Natural killer cell treated with Interleukin-12 subunit alpha and Interleukin-12 subunit beta and Interleukin-15 and Interleukin-18, amount 100 ng/mL, for 72 hours (primary cell): ENCODE results near the gene SCTR. TPM values are rescaled to one million over a fixed set of nuclear protein-coding genes. Genes with fewer than 3 reads are reported as not detected.

Experiments
- ATAC-seq, 2 donors: fragments of 150-1000 bp; cut with Tn5 transposase in 1 of 2; sonication (Bioruptor Pico), chemical (Tn5 transposase) in 1 of 2; 2 replicates each; pipeline ENCODE4 v1.10.0; 2021
- DNase-seq: peaks from one replicate; pipeline ENCODE4 v3.0.0; 2022; ENCODE audit warnings: low spot score
- H3K27ac Mint-ChIP-seq, 2 donors: 1 replicate in 1 of 2; 2 replicates in 1 of 2; pipeline ENCODE4 v1.8.0; 2022; ENCODE audit warnings: mixed read lengths in 2 of 2, mild to moderate bottlenecking in 1 of 2, moderate library complexity in 1 of 2
- H3K27me3 Mint-ChIP-seq, 2 donors: 1 replicate in 1 of 2; 2 replicates in 1 of 2; pipeline ENCODE4 v1.8.0; 2022; ENCODE audit warnings: mixed read lengths in 2 of 2
- H3K36me3 Mint-ChIP-seq: one replicate; pipeline ENCODE4 v1.8.0; 2022; ENCODE audit warnings: mixed read lengths
- H3K4me1 Mint-ChIP-seq, 2 donors: 1 replicate in 1 of 2; 2 replicates in 1 of 2; pipeline ENCODE4 v1.8.0; 2022; ENCODE audit warnings: low read depth in 2 of 2, mixed read lengths in 2 of 2, mild to moderate bottlenecking in 1 of 2
- H3K4me3 Mint-ChIP-seq: one replicate; pipeline ENCODE4 v1.8.0; 2022; ENCODE audit warnings: mixed read lengths
- H3K9me3 Mint-ChIP-seq: 2 replicates; pipeline ENCODE4 v1.8.0; 2022; ENCODE audit warnings: mixed read lengths
- total RNA-seq, 2 donors: library from RNA; stranded (reverse); gene quantifications; one replicate each; pipeline ENCODE4 v1.2.3, GENCODE V29; 2022

SCTR gene
- not detected for total RNA-seq

DNA sequence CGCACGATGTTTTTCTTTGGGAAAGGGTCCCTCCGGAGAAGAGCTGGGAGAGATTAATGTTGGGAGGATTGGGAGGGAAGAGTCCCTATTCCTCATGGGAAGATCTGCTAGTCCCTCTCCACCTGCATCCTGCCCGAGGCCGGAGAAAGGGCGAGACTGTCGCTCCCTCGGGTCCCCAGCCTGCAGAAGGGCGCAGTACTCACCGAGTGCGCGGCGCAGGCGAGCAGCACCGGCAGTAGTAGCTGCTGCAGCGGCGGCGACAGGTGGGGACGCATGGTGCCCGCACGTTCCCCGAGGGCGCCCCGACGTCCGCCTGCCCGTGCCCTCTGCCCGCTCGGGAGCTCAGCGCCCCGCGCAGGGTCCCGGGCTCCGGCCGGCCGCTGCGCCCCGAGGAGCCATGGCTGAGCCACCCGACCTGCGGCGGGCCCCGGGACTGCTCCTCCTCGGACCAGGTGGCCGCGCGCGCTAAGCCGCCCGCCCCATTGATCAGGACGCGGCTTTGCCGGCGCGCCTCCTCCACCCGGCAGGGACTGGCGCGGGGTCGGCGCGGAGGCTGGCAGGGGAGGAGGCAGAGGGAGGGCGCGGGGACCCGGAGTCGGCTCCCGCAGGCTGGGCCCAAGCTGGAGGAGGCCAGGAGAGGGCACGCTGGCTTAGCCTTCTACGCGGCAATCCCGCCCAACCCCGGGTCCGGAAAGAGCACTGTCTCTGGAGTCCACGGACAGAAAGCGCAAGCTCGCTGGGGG, at the start of gene SCTR:
Gene SCTR, minus strand, starts transcription at position 532 of the 743 bp plus-strand sequence. Its CDS starts 257 bp downstream, at position 275.
- H3K36me3 Mint-ChIP-seq = no peaks in the 10 kb centered on the region
- no peaks in the 10 kb centered on the region for H3K4me1 Mint-ChIP-seq
- H3K4me3 Mint-ChIP-seq = no peak within 1 kb of the TSS
- H3K27ac Mint-ChIP-seq = no peak within 1 kb of the TSS
- DNase-seq (no peak), ATAC-seq (peak in 1 of 2 donors; percentile 48)
- no peaks in the 10 kb centered on the region for H3K9me3 Mint-ChIP-seq
- peaks cover 30 to 60% of the 10 kb centered on the region in 2 donors for H3K27me3 Mint-ChIP-seq

DNA sequence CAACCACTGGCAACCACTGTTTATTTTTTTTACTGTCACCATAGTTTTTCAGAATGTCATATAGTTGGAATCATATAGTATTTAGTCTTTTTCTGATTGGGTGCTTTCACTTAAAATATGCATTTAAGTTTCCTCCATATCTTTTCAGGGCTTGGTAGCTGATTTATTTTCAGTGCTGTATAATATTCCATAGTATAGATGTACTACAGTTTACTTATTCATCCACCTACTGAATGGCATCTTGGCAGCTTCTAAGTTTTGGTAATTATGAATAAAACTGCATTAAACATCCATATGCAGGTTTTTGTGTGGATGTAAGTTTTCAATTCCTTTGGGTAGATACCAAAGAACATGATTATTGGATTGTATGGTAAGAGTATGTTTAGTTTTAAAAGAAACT, 43.0 kb upstream of the SCTR start:
- Mint-ChIP-seq H3K27me3 (peaks cover 7 to 14% of the 10 kb centered on the region in 2 donors), H3K9me3 (no peaks in the 10 kb centered on the region), H3K4me1 (no peaks in the 10 kb centered on the region), H3K36me3 (no peaks in the 10 kb centered on the region), H3K27ac (no peak overlapping the region), H3K4me3 (no peak overlapping the region)
- DNase-seq (no peak), ATAC-seq (no peak)

DNA sequence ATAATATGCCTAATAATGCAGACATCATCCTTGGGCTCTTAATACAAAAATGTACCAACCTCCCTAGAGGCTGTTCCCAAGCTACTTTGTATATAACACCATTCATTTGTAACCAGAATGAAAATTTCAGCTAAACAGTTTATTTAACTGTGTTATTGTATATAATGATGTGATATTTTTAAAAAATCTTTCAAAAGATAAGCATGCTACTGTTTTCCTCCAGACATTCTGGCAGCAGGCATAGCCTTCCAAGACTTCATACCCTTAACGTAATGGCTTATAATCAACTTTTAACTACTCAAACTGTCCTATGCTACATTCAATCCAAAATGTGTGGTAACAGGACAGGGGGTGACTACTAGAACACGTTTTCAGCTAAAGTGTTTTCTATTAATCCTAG, 41.2 kb upstream of the SCTR start:
- no peaks in the 10 kb centered on the region for H3K36me3 Mint-ChIP-seq
- ATAC-seq = no peak
- H3K4me1 Mint-ChIP-seq = no peaks in the 10 kb centered on the region
- DNase-seq = no peak
- H3K9me3 Mint-ChIP-seq = no peaks in the 10 kb centered on the region
- no peak overlapping the region for H3K4me3 Mint-ChIP-seq
- H3K27ac Mint-ChIP-seq = no peak overlapping the region
- peaks cover 10 to 12% of the 10 kb centered on the region in 2 donors for H3K27me3 Mint-ChIP-seq

DNA sequence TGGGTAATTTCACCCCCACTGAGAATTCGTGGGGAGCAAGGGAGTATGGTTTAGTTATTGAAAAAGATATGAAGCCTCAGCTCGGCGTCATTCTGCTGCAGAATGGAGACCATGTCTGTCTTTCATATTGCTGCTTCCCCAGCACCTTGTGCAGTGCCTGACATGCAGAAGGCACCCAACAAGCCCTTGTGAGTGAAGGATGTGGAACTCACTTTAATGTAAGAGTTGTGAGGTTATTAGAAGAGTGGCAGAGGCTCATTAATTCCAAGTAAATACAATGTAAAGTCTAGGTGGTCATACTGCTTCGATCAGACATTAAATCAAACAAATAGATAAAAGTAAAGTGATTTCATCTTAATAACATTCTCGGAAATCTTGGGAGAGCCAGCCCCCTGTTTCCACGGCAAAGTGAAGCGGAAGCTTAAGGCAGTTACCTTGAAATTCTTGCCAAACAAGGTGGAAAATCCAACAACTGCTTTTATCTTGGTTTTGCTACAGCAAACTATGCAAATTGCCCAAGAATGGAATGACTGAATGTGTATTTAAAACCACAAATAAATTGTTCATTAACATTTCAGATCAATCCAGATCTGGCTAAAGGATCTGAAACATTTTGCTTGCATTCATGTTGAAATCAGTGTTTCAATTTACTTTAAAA, 29.5 kb upstream of the SCTR start:
- DNase-seq (no peak), ATAC-seq (no peak)
- H3K9me3 Mint-ChIP-seq = no peaks in the 10 kb centered on the region
- H3K4me3 Mint-ChIP-seq = no peak overlapping the region
- peaks cover 20 to 22% of the 10 kb centered on the region in 2 donors for H3K27me3 Mint-ChIP-seq
- H3K4me1 Mint-ChIP-seq = no peaks in the 10 kb centered on the region
- no peaks in the 10 kb centered on the region for H3K36me3 Mint-ChIP-seq
- H3K27ac Mint-ChIP-seq = no peak overlapping the region

DNA sequence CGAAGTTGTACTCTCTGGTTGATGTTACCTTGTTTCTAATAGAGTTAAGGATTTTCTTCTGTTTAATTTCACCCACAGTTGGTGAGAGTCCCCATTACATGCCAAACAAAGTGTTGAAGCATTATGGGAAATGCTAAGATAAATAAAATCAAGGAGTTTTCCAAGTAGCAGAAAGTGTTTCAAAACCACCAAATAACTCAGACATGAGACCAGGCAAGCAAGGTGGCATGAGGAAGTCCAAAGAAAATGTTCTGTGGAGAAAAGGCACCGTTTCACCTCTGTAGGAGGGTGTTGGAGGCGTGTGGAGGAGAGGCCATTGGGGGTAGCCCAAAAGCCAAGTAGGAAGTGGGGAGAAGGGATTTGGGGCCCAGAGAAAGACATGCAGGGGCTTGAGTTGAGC, 28.6 kb upstream of the SCTR start:
- Mint-ChIP-seq H3K27me3 (peaks cover 20 to 22% of the 10 kb centered on the region in 2 donors), H3K36me3 (no peaks in the 10 kb centered on the region), H3K4me3 (no peak overlapping the region), H3K9me3 (no peaks in the 10 kb centered on the region), H3K27ac (no peak overlapping the region), H3K4me1 (no peaks in the 10 kb centered on the region)
- no peak for ATAC-seq
- DNase-seq = no peak

DNA sequence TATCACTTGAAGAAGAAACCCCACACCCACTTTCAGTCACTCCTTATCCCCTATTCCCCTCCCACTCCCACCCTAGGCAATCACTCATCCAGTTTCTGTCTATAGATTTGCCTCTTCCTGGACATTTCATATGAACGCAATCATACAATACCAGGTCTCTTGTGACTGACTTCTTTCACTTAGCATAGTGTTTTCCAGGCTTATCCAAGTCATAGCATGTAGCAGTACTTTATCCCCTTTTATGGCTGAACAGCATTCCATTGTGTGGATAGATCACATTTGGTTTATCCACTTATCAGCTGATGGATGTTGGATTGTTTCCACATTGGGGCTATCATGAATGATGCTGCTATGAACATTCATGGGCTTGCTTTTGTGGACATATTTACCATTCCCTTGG, 26.6 kb upstream of the SCTR start:
- no peak overlapping the region for H3K4me3 Mint-ChIP-seq
- no peak for DNase-seq
- no peaks in the 10 kb centered on the region for H3K36me3 Mint-ChIP-seq
- H3K27me3 Mint-ChIP-seq = peaks cover 26% of the 10 kb centered on the region in 2 donors
- no peaks in the 10 kb centered on the region for H3K9me3 Mint-ChIP-seq
- H3K4me1 Mint-ChIP-seq = no peaks in the 10 kb centered on the region
- no peak overlapping the region for H3K27ac Mint-ChIP-seq
- ATAC-seq = no peak

DNA sequence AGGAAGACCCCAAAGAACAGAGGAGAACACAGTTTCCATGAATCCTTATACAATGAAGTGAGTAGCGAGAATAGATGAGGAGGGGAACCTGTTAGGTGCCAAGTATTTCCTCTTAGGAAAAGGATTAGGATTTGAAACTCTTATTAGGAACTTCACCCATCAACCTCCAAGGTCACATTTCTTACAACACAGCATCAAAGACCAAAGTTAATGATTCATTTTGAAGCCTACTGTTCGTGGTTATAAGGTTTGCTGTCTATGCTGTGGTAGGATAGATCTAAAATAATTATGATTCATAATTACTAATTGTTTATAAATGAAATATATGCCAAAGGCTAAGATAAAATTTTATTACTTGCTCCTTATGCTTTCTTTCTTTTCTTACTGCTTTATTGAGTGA, 26.1 kb upstream of the SCTR start:
- ATAC-seq = no peak
- no peak overlapping the region for H3K4me3 Mint-ChIP-seq

DNA sequence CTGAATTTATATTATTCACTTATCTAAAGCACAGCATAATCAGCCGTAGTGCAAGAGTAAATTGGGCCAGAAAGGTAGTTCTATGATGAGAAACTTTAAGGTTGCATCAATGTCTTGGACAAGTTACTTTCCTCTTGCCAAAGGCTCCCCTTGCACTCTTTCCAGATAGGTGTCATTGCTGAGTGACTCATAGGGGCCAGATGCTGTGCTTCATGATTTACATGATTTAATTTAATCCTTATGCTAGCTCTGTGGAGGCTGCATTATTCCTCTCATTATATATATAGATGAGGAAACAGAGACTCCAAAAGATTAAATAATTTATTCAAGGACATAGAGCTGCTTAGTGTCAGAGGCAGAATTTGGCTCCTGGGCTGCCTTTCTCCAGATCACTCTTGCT, 25.0 kb upstream of the SCTR start:
- ATAC-seq = peak in 1 of 2 donors; percentile 43
- Mint-ChIP-seq H3K27me3 (peaks cover 29 to 32% of the 10 kb centered on the region in 2 donors), H3K9me3 (no peaks in the 10 kb centered on the region), H3K27ac (no peak overlapping the region), H3K4me1 (no peaks in the 10 kb centered on the region), H3K4me3 (no peak overlapping the region), H3K36me3 (no peaks in the 10 kb centered on the region)
- no peak for DNase-seq

More for the DNA sequence above, 26.1 kb upstream of the SCTR start:
- no peaks in the 10 kb centered on the region for H3K9me3 Mint-ChIP-seq
- H3K36me3 Mint-ChIP-seq = no peaks in the 10 kb centered on the region
- peaks cover 26 to 29% of the 10 kb centered on the region in 2 donors for H3K27me3 Mint-ChIP-seq
- no peak overlapping the region for H3K27ac Mint-ChIP-seq
- H3K4me1 Mint-ChIP-seq = no peaks in the 10 kb centered on the region
- DNase-seq = no peak

DNA sequence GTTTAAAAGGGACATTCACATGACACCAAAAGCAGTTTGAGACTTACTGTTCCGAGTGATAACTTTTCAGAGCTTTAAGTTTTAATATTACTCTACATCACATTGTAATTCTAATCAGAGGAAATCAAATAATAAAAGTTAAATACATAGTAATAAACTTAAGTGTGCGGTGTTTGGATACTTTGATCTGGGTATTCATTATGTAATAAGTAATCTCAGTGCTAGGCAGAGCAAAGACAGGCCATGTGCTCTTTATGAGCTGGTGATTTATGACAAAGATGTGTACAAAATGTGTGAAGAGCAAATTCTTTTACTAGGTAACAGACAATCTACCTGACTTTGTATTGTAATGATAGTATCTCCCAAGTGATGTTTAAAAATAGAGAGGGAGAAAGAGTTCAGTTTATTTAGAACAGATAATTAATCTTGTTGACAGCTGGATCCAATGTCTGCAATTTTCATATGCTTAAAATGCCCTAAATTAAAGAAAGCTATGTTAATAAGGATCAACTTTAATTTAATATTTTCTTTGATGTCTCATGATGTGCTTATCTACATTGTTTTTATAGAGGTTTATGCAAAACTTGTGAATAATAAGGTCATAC, 24.3 kb upstream of the SCTR start:
- no peaks in the 10 kb centered on the region for H3K9me3 Mint-ChIP-seq

DNA sequence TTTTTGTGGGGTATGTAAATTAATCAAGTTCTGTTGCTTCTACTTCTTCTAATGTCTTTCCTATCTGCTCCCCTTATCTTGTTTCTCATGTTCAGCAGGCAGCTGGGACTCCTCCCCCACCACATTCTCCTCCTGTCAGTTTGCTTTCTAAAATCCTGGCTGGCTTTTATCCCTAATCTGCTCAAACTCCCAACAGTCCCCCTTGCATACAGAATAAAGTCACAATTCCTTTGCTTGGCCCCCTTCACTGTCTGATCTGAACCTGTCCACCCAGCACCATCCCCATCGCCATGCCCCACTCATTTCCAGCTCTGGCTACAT, 22.1 kb upstream of the SCTR start:
- DNase-seq (no peak), ATAC-seq (no peak)
- Mint-ChIP-seq H3K27me3 (peaks cover 35 to 38% of the 10 kb centered on the region in 2 donors), H3K4me3 (no peak overlapping the region), H3K27ac (no peak overlapping the region), H3K9me3 (no peaks in the 10 kb centered on the region), H3K4me1 (peaks cover 8 to 11% of the 10 kb centered on the region in 2 donors), H3K36me3 (peaks cover 7% of the 10 kb centered on the region)

More for the DNA sequence above, 24.3 kb upstream of the SCTR start:
- no peak overlapping the region for H3K4me3 Mint-ChIP-seq
- DNase-seq = no peak
- peaks cover 3 to 5% of the 10 kb centered on the region in 2 donors for H3K4me1 Mint-ChIP-seq
- H3K27ac Mint-ChIP-seq = no peak overlapping the region
- ATAC-seq = no peak
- peaks cover 30 to 37% of the 10 kb centered on the region in 2 donors for H3K27me3 Mint-ChIP-seq
- peaks cover under 1% of the 10 kb centered on the region for H3K36me3 Mint-ChIP-seq

DNA sequence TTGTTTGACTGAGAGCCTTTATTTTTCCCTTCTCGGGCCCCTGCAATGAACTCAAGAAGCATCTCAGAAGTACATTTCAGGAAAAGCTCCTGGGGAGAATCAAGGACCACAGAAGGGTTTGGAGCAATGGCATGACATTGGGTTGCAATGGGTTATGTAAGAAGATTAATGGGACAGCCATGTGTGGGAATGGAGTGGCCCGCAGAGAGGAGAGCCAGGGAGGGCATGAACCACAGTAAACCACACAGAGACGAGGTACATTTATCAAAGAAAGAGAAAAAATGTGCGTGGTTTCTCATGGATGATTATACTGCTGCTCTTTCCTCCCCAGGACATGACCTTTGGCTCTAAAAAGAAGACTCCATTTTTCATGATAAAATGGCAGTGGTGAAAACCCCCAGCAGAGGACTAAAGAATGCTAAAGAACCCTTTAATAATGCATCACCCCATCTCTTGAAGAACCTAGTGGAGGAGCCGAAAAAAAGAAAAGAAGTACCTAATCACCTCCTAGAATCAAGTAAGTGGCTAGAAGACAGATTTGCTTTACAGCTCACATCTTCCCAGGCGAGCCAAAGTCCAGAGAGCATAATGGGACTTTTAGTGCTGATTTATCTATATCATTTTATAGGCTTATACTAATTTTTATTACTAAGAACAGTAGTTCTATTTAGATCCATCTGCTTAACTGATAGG, 21.6 kb upstream of the SCTR start:
- Mint-ChIP-seq H3K27ac (no peak overlapping the region), H3K9me3 (no peaks in the 10 kb centered on the region), H3K4me1 (peaks cover 8 to 11% of the 10 kb centered on the region in 2 donors), H3K36me3 (peaks cover 7% of the 10 kb centered on the region), H3K4me3 (no peak overlapping the region), H3K27me3 (peaks cover 34 to 38% of the 10 kb centered on the region in 2 donors)
- DNase-seq = no peak
- ATAC-seq = no peak

DNA sequence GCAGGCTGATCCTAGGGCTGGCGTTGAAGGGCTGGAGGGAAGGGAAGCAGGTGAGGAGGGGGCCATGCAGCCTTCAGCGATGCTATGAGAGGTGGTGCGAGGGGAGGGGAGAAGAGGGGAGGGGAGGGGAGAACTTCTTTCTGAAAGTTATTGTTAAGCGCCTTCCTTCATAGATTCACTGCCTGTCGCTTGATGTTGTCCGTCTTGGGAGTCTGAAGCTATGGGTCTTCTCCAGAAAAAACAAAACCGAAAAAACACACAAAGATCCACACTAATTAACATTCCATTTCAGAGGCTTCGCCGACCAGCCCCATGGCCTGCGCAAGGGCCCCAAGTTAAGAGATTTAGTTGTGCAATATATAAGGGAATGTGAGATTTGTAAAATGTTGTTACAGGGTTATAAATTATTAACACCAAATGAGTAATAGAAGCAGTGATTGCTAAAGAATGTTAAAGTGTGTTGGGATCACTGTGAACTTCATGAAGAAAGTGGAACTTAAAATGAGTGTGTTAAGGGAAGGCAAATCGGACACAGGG, 20.7 kb upstream of the SCTR start:
- no peak for ATAC-seq
- Mint-ChIP-seq H3K9me3 (no peaks in the 10 kb centered on the region), H3K27me3 (peaks cover 36 to 38% of the 10 kb centered on the region in 2 donors), H3K4me1 (peaks cover 8 to 11% of the 10 kb centered on the region in 2 donors), H3K4me3 (peak overlapping the region; percentile 24), H3K27ac (no peak overlapping the region), H3K36me3 (peaks cover 7% of the 10 kb centered on the region)
- DNase-seq = no peak

DNA sequence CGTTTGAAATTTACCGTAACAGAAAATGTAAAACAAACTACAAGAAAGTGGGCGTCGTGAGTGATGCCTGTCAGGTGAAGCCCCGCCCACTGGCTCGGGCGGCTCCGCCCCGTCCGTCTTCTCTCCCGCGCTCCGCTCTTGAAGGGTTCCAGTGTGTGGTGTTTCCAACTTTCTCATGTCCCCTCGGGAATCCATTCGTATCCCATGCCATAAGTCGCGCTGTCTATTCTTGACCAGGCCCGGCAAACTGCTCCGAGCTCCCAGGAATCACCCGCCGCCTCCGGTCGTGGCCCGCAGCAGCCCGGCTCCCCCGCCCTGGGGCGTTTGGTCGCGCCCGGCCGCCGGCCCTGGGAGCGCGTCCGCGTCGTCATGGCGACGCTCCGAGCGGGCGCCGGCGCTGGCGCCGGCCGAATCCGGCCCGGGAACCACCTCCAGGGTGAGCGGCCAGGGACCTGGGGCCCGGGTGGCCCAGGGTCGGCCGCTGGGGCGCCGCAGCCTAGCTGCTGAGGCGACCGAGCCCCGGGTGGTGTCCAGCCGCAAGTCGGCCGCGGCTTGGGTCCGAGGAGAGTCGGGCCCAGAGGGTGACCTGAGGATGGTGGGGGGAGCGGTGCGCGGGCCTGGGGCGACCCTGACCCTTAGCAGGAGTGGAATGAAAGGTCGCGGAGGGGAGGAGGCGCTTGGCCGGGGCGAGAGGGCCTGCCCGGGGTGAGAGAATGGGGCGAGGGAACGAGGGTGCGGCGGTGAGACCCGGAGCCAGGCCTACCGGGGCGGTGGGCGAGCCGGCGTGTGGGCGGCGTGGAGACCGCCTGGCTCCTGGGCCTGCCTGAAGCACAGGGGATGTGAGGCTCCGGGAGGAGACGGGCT, 20.0 kb upstream of the SCTR start, which contains the start of gene CFAP221:
Gene CFAP221, plus strand, starts transcription at position 375 of the 864 bp plus-strand sequence. CDS start 1,683 bp downstream, outside the sequence.
- no peaks in the 10 kb centered on the region for H3K9me3 Mint-ChIP-seq
- DNase-seq (peak; percentile 66), ATAC-seq (peak; percentile 82 to 85)
- H3K36me3 Mint-ChIP-seq = peaks cover 7% of the 10 kb centered on the region
- no peak within 1 kb of the TSS for H3K27ac Mint-ChIP-seq
- peaks cover 36 to 38% of the 10 kb centered on the region in 2 donors for H3K27me3 Mint-ChIP-seq
- peak within 1 kb of the TSS; percentile 67 for H3K4me3 Mint-ChIP-seq
- peaks cover 8 to 11% of the 10 kb centered on the region in 2 donors for H3K4me1 Mint-ChIP-seq
